ENCODE data around the gene STRN4.

GRCh38 chr19:46755077-46755852 is 9.0 kb upstream of the STRN4 start:
- TF ChIP-seq CTCF (IDR thresholded peaks at IDR 0.05 in 2 of 3, conservative IDR thresholded peaks at IDR 0.05 in 1 of 3; ENCODE audit: borderline replicate concordance in 1 of 3, insufficient read depth in 1 of 3, low read depth in 2 of 3, low read length in 2 of 3) (no peak), EZH2phosphoT487 (IDR thresholded peaks at IDR 0.05; ENCODE audit: borderline replicate concordance) (no peak), MAX (IDR thresholded peaks at IDR 0.05) (no peak), EZH2 (IDR thresholded peaks at IDR 0.05) (no peak), REST (IDR thresholded peaks at IDR 0.05; ENCODE audit: low read depth) (no peak), RAD21 (IDR thresholded peaks at IDR 0.05; ENCODE audit: low read depth) (no peak), POLR2A (IDR thresholded peaks at IDR 0.05; ENCODE audit: borderline replicate concordance, extremely low read depth, insufficient read depth, insufficient read length) (no peak)
